ENCODE data around the gene ASIC1.
"Not testable (repeated sequence)": the region's sequence is repeated elsewhere in the genome, so short reads cannot be mapped to it uniquely, and the experiment has no call there.

Gene ASIC1

GRCh38 chr12:50057000-50057841 lies at the start of gene ASIC1:
Gene ASIC1 (plus strand): TSS chr12:50057596. CDS start chr12:50058767, 1,171 bp downstream.
- FAIRE-seq: no peak

DNA sequence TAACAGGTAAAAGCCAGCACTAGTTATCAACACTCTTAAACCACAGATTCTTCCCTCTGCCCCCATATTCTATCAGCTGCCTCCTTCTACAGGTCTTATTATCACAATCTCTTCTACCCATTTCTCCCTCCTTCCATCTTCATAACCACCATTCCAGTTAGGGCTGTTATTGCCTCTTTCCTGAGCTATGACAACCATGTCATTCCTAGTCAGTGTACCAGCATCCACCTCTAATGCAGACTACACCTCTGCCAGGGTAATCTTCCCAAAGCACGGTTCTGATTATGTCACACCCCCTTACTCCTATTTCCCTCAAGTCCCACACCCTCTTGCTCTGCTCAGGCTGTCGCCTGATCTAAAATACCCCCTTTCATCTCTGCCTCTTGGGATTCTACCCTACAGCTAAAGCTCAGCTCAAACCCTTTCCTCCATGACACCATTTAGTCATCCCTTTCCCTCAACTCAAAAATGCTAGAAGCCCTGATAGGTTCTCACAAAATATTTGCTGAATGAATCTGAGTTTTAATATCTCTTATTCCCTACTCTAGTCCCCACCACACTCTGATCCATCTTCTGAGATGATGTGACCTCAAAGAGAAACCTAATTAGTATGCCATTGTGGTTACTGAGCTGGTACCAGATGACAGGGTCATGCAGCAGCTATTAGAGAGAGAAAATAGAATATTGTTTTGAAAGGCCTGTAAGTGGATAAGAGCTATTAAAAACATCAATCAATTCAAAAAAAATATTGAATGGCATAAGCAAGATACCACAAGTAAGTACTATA lies 43.8 kb upstream of the ASIC1 start:
- no peak for FAIRE-seq

DNA sequence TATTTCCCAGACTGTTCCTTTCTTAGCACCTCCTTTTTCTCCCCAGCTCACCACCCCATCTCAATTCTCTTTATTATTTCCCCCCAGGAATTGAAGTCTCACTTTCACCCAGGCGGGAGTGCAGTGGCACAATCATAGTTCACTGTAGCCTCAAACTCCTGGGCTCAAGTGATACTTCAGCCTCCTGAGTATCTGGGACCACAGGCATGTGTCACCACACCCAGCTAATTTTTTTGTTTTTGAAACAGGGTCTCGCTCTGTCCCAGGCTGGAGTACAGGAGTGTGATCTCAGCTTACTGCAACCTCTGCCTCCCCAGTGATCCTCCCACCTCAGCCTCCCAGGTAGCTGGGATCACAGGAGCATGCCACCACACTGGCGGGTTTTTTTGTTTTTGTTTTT lies 43.1 kb upstream of the ASIC1 start:
- FAIRE-seq: no peak

GRCh38 chr12:50016501-50017475 lies 40.6 kb upstream of the ASIC1 start:
- no peak for FAIRE-seq

DNA sequence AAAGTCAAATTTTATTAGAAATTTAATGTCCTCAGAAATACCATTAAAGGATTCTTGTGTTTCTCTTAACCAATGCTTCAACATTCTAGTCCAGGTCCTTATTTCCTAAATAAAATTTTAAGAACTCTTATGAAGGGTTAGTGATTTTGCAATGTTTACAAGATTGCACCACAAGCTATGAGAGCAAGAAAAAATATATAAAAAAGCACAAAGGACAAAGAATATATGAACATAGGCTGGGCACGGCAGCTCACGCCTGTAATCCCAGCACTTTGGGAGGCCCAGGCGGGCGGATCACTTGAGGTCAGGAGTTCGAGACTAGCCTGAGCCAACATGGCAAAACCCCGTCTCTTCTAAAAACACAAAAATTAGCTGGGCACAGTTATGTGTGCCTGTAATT lies 39.8 kb upstream of the ASIC1 start:
- no peak for FAIRE-seq

GRCh38 chr12:50018154-50018553 lies 39.2 kb upstream of the ASIC1 start:
- FAIRE-seq: no peak

GRCh38 chr12:50018968-50019367 lies 38.4 kb upstream of the ASIC1 start:
- FAIRE-seq: no peak

GRCh38 chr12:50019524-50019923 lies 37.9 kb upstream of the ASIC1 start:
- FAIRE-seq: no peak

DNA sequence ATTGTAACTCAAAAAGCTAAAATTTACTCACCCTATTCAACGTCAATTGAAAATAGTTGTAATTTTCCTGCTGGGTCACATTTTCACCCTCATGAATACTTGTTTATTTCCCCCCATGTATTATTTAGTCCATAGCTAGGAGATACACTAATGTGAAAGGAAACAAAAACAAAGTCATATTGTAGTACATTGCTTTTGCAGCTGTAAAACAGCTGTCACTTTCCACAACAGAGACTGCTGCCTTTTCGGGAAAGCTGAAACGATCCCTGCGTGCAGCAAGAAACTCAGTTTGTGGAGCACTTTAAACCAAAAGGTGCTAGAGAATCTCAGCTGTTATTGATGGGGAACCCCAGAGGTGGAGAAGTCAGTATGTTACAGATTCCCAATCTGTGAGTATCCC lies 36.4 kb upstream of the ASIC1 start:
- no peak for FAIRE-seq

DNA sequence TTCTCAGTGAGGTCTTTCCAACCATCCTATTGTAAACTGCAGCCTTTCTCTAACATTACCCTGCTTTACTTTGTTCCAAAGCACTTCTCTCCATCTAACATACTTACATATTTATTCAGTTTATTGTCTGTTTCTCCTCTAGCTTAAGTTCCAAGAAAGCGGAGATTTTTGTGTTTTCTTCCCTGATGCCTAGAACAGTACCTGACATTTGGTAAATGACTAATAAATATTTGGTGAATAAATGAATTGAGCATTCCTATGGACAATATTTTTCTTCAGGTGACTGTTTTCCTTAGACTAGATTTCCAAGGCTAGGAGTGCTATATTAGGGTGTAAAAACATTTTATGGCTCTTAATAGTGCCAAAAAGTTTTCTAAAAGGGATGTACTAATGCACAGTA lies 34.5 kb upstream of the ASIC1 start:
- no peak for FAIRE-seq

DNA sequence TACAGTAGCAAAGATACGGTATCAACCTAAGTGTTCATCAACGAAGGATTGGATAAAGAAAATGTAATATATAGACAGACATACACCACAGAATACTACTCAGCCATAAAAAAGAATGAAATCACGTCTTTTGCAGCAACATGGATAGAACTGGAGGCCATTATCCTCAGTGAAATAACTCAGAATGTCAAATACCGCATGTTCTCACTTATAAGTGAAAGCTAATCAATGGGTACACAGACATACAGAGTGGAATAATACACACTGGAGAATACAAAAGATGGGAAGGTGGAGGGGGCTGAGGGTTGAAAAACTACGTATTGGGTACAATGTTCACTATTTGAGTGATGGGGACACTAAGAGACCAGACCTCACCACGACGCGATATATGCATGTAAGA lies 33.2 kb upstream of the ASIC1 start:
- FAIRE-seq: no peak

GRCh38 chr12:50024805-50025186 lies 32.6 kb upstream of the ASIC1 start:
- FAIRE-seq: no peak

- FAIRE-seq: peak; percentile 99
These were observed 32.0 kb upstream of the ASIC1 start, which contains the start of gene RACGAP1 for GRCh38 chr12:50025187-50026059. Gene RACGAP1 (minus strand): TSS chr12:50025494. CDS start chr12:50016715, 8,779 bp downstream.

GRCh38 chr12:50026691-50027090 lies 30.7 kb upstream of the ASIC1 start:
- no peak for FAIRE-seq

GRCh38 chr12:50030449-50030848 lies 26.9 kb upstream of the ASIC1 start:
- not testable (repeated sequence) for FAIRE-seq

DNA sequence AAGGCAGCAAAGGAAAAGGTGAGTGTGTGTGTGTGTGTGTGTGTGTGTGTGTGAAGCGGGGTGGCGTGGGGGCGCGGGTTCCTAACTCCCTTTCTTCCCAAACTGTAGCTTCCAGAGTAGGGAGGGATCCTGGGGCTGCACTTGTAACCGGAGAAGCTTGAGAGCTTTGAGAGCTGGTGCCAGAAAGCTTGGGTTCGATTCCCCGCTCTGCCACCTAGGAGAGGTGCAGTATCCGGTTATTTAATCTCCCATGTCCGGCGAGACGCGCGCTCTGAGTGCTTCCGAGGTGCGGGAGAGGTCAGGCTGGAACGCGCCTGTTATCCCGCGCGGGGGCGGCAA lies 24.9 kb upstream of the ASIC1 start:
- FAIRE-seq: no peak

GRCh38 chr12:50032854-50033581 lies 24.4 kb upstream of the ASIC1 start:
- no peak for FAIRE-seq

DNA sequence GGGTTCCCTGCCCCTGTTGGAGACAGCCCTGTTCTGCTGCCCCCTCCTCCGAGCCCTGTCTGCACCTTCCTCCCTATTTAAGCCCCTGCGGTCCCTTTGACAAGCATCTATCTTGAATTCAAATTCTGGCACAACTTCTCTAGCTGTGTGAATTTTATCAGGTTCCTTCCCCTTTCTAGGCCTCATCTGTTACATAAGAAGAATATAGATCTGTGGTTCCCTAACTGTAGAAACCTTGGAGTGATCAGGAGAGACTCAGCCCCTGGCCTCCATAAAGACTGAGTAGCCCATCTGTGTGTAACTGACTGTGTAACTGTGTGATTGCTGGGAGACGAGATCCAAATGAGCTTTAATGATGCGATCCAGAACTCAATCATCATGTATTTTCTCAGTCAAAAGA lies 19.1 kb upstream of the ASIC1 start:
- no peak for FAIRE-seq

DNA sequence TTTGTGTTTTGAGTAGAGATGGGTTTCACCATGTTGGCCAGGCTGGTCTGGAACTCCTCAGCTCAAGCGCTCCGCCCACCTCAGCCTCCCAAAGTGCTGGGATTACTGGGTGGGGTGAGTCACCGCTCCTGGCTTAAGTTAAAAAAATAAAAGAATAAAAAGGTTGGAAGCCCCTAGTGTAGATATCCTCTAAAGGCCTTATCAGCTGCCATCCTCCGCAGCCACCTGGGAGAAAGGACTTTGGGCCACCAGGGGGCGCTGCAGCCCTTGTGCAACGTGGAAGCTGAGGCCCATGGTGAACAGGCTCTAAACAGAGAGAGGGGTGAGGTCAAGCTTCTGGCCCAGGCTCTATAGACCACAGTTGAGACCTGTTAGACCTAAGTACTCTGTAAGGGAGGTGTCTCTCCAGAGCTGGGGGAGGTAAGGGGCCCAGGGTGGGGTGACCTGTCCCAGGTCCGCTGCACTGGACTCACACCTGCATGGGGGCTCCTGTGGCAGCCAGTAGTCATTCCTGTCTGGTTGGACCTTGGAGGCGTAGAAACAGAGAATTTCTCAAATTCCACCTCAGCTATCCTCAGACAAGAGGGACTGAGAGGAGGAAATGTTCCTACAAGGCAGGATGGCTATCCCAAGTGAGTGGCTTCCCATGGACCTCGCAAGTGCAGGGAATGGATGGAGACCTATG lies 18.1 kb upstream of the ASIC1 start:
- FAIRE-seq: peak; percentile 33

DNA sequence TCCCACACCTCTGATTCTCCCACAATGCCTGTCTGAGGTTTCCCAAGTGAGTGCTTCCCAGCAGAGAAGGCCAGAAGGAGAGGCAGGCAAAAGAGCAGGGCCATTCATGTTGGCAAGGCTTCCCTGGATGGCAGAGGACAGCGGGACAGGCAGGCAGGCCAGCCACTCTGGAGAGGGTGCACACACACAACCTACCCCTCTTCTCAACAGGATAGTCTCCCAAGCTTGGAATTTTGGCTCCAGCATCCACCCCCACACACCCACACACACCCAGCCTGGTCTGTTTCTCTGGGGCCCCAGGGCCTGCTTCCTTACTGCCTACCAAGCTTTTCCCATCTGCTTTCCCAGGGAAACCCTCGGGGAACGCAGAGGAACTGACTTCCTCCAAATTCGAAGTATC lies 16.7 kb upstream of the ASIC1 start:
- no peak for FAIRE-seq
